Transverse colon (tissue), 4 donors: ENCODE data around the gene PAQR5.

Source experiments
- CTCF ChIP-seq, 5 experiments: fragments of 200-600 bp in 3 of 5; fragments of 450-650 bp in 2 of 5; sonication (generic) in 3 of 5; IDR thresholded peaks; 1 replicate in 2 of 5; 2 replicates in 3 of 5; pipeline ENCODE4 v1.5.1; 2016 to 2017; ENCODE audit warnings: antibody characterized with exemption in 5 of 5, inconsistent platforms in 3 of 5, mild to moderate bottlenecking in 2 of 5, moderate library complexity in 1 of 5
- POLR2A ChIP-seq: fragments of 450-650 bp; IDR thresholded peaks from one replicate; pipeline ENCODE4 v1.6.1; 2016; ENCODE audit warnings: antibody characterized with exemption, mild to moderate bottlenecking, moderate library complexity
- POLR2AphosphoS5 ChIP-seq, 3 donors: sonication (generic); formaldehyde crosslinking; IDR thresholded peaks; one replicate each; pipeline ENCODE4 v1.6.1; 2016; ENCODE audit warnings: antibody characterized with exemption in 3 of 3

GRCh38 chr15:69412701-69413100, 114.0 kb downstream of the PAQR5 start:
- TF ChIP-seq POLR2A: no peak
- TF ChIP-seq CTCF (IDR thresholded peaks at IDR 0.05): no peak
- no peak for TF ChIP-seq POLR2AphosphoS5 (IDR thresholded peaks at IDR 0.05)
